Fibroblast of upper back skin (primary cell): ENCODE measurements around the gene RNF126.
A peak's percentile ranks its signal among the peaks of the same experiment; 100 is the strongest.
"Not testable (repeated sequence)": the region's sequence is repeated elsewhere in the genome, so short reads cannot be mapped to it uniquely, and the experiment has no call there.

Source experiments
- DNase-seq: peaks from one replicate; pipeline ENCODE4 v3.0.0-alpha.2; 2013

The RNF126 gene

DNA sequence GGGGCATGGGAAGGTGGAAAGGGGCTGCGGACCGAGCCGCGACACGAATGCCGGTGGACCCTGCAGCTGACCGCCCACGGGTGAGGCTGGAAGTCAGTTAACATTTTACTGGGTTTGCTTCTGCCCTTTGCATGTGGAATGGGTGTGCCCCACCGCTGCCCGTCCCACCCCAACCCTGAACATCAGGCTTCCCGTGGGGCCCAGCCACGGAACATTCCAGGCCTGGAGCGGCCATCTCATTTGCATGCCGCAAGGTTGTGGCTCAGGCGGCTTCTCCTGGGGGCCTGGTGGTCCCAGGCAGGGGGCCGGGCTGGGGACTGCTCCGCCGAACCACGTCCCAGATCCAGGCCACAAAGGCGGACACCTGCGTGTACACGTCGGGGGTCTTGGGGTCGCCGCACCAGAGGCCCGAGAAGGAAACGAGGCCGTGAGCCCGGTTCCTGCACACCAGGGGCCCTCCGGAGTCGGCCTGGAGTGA is 22.5 kb upstream of the RNF126 start:
- no peak for DNase-seq

DNA sequence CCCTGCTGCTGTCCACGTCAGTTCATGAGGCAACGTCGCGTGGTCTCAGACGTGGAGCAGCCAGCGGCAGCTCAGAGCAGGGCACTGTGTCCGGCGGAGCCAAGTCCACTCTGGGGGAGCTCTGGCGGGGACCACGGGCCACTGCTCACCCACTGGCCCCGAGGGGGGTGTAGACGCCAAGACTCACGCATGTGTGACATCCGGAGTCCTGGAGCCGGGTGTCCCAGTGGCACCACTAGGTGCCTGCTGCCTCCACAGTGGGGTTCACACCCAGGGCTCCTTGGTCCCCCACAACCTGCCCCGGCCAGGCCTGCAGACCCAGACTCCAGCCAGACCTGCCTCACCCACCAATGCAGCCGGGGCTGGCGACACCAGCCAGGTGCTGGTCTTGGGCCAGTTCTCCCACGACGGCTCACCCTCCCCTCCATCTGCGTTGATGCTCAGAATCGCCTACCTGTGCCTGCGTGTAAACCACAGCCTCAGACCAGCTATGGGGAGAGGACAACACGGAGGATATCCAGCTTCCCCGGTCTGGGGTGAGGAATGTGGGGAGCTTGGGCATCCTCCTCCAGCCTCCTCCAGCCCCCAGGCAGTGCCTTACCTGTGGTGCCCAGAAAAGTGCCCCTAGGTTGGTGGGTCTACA is 19.8 kb upstream of the RNF126 start:
- DNase-seq, result no peak

DNA sequence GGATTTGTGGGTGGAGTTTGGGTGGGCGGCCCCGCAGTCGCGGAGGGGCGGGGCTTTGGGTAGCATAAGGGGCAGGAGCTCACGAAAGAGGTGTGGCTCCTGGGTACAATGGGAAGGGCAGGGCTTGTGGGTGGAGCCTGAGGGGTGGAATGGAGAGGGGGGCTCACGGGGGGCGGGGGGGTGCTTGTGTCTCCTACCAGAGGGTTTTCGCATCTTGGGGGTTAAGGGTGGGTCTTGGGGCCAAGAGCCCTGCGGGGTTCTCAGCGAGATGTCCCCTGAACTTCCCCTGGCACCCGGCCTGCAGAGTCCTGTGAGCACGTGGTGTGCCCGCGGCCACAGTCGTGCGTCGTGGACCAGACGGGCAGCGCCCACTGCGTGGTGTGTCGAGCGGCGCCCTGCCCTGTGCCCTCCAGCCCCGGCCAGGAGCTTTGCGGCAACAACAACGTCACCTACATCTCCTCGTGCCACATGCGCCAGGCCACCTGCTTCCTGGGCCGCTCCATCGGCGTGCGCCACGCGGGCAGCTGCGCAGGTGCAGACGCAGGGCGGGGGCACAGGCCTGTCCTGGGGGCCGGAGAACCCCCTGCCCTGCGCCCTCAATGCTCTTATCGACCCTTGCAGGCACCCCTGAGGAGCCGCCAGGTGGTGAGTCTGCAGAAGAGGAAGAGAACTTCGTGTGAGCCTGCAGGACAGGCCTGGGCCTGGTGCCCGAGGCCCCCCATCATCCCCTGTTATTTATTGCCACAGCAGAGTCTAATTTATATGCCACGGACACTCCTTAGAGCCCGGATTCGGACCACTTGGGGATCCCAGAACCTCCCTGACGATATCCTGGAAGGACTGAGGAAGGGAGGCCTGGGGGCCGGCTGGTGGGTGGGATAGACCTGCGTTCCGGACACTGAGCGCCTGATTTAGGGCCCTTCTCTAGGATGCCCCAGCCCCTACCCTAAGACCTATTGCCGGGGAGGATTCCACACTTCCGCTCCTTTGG is 18.3 kb upstream of the RNF126 start:
- no peak for DNase-seq

- peak; percentile 98 for DNase-seq
These were observed 17.4 kb upstream of the RNF126 start for GRCh38 chr19:680287-681028.

DNA sequence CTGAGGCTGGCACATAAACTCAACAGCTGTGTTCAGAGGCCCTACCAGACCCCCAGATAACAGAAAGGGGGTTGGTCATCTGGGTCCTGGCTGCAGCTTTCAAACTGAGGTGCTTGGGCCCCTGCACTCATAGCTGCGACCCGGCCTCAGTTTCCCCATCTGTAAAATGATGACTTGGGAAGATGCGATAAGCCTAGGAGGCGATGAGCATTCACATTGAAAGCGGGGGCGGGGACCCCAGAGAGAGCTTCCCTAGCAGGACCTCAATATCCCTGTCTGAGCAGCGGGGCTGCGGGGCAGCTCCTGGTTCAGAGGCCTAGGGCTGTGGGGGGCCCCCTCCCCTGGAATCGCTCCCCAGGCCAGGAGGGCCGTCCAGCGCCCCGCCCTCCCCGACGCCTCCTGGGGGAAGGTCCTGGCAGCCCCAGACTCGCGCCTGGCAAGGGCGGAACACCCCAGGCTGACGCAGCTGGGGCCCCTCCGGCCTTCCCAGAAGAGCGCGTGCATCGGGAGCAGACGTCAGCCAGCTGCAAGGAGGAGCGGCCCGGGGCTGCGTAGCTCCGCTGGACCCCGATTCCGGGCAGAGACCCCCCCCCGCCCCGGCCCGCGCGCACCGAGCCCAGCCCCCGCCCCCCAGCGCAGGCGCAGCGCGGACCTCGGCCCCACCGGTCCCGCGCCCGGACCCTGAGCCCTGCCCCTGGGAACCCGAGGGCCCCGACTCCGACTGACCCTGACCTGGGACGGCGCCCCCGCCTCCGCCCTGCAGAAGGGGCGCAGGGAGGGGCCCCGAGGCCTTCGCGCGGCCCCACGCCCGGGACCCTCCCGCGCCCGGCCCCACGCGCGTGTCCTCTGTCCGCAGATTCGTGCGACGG is 16.6 kb upstream of the RNF126 start:
- DNase-seq, result peak; percentile 75

DNA sequence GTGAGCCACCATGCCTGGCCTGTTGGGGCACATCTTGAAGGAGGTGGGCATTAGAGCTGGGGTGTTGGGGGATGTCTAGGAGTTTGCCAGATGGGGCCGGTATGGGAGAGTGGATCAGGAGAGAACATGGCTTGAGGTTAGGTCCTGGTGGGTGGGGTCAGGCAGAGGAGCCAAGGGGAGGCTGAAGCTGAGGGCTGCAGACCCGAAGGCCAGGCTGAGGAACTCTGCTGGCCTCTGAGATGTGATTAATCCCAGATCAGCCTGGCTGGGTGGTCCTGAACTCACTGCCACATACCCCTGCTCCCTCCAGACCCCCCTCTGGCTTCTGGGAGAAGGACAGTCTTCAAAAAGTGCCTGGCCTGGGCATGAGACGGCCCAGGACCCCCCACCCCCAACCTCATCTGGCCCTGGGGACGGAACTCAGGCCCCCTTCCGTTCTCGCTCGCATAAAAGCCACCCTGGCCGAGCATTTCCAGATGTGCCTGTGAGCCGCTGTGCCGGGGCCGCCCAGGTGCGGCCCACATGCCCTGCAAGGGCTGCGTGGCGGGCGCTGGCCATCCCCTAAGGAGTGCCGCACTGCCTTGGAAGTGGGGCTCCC is 15.9 kb upstream of the RNF126 start:
- DNase-seq, result peak; percentile 9

- peak; percentile 45 for DNase-seq
These were observed 14.8 kb upstream of the RNF126 start for GRCh38 chr19:677601-678436.

GRCh38 chr19:677201-677600 is 14.2 kb upstream of the RNF126 start:
- DNase-seq, result peak; percentile 89

DNA sequence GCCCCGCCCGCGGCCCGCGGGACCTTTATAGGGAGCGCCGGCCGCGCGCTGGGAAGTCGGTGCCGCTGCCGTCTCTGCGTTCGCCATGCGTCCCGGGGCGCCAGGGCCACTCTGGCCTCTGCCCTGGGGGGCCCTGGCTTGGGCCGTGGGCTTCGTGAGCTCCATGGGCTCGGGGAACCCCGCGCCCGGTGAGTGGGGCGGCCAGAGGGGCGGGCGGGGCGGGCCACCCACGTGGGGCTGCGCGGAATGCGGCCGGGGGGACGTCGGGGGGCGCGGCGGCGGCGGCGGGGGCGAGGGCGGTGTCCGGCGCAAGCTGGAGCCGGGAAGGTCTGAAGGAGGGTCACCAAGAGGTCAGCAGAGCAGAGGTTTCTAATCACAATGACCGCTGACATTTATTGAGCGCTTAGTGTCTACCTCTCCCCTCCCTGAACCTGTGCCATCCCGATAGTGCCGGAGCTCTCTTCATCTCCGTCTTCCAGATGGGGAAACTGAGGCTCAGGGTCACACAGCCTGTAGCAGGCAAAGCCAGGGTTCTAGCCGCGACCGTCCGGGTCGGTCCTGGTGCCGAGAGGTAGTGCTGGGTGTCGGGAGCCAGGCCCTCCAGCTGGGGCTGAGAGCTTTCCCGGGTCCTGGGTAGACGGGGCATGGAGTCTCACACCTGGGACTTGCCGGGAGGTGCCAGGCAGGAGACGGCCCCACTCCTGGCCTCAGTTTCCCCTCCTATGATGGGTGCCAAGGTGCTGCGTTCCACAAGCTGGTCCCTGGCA is 13.5 kb upstream of the RNF126 start, which contains the start of gene FSTL3:
FSTL3 (plus strand) TSS at position 54 of the 767 bp plus-strand sequence; CDS start at position 86, 32 bp downstream.
- DNase-seq, result peak; percentile 9

- no peak for DNase-seq
These were observed 13.0 kb upstream of the RNF126 start for GRCh38 chr19:676007-676338.

DNA sequence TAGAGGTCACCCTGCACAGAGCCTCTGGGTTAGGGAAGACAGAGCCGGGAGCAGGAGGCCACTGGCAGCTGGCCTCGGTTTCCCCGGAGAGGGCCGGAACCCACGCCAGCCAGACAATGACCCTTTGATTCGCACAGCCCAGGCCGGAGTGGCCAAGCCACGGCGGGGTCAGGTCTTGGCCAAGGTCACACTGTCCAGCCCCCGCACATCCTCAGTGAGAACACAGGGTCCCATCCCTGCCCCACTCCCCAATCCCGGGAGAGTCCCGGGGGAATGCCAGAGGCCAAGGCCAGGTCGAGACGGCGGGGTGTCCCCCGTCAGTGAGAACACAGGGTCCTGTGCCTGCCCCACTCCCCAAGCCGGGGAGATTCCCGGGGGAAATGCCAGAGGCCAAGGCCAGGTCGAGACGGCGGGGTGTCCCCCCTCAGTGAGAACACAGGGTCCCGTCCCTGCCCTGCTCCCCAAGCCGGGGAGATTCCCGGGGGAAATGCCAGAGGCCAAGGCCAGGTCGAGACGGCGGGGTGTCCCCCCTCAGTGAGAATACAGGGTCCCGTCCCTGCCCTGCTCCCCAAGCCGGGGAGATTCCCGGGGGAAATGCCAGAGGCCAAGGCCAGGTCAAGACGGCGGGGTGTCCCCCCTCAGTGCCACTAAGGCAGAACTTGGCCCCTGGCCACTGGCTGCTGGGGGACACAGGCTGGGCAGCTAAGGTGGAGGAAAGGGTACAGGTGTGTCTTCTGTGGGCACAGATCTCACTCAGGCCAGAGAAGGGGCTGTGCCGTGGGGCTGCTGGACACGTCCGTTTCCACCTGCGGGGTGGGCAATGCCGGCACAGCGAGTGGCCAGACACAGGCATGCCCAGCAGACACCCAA is 11.5 kb upstream of the RNF126 start:
- DNase-seq, result no peak

GRCh38 chr19:670609-671075 is 7.6 kb upstream of the RNF126 start:
- no peak for DNase-seq

- DNase-seq, result peak; percentile 16
These were observed 5.8 kb upstream of the RNF126 start for GRCh38 chr19:668675-669434.

DNA sequence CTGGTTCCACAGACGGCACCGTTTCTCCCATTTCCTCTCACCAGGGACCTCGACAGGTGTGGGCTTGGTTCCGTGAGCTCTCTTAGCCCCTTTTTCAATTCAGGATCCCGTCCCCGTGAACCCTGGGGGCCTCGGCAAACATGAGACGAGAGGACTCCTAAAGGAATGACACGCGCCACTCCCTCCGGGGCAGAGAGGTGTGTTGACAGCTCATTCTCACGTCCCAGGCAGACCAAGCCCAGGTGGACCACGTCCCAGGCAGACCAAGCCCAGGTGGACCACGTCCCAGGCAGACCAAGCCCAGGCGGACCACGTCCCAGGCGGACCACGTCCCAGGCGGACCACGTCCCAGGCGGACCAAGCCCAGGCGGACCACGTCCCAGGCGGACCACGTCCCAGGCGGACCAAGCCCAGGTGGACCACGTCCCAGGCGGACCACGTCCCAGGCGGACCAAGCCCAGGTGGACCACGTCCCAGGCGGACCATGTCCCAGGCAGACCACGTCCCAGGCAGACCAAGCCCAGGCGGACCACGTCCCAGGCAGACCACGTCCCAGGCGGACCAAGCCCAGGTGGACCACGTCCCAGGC is 4.1 kb upstream of the RNF126 start:
- DNase-seq, result not testable (repeated sequence)

GRCh38 chr19:664913-665443 is 2.0 kb upstream of the RNF126 start:
- peak; percentile 76 for DNase-seq

DNA sequence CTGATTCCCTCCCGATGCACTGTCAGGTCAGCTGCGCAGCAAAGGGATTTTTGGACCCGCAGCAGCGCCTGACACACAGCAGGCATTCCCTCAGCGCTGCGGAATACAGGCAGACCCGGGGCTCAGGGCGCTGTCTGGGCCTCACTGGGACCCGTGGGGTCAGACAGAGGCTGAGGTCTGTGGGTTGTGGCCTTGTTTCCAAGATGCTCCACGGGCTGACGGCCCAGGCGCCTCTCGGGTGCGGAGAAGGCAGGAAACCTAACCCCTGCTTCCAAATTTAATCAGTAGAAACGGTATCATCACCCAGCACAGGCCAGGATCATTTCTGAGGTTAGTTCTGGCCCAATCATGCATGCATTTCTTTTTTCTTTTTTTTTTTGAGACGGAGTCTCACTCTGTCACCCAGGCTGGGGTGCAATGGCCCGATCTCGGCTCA is 686 bp upstream of the RNF126 start:
- no peak for DNase-seq
